ENCODE measurements around the gene PRKCG.

The PRKCG gene

GRCh38 chr19:53878776-53879139 is 3.2 kb upstream of the PRKCG start:
- Histone ChIP-seq H3K9me3 (ENCODE audit: insufficient read depth, low read length, severe bottlenecking) (no peaks in the 10 kb centered on the region), H3K4me2 (ENCODE audit: insufficient read depth, low read length) (no peak overlapping the region), H3K4me1 (ENCODE audit: insufficient read depth, low read length) (no peaks in the 10 kb centered on the region), H3K36me3 (ENCODE audit: insufficient read depth, low read length) (no peaks in the 10 kb centered on the region), H3K4me3 (ENCODE audit: low read depth in 1 of 2, low read length in 2 of 2) (no peak overlapping the region), H3K27ac (ENCODE audit: low read length) (no peak overlapping the region), H3K9ac (ENCODE audit: low read depth, low read length) (no peak overlapping the region), H3K27me3 (ENCODE audit: insufficient read depth, low read length, poor library complexity) (no peaks in the 10 kb centered on the region), H2AFZ (ENCODE audit: low read depth, low read length) (no peak overlapping the region), H4K20me1 (ENCODE audit: insufficient read depth, low read length) (no peaks in the 10 kb centered on the region), H3K79me2 (ENCODE audit: insufficient read depth, low read length) (no peaks in the 10 kb centered on the region)
- TF ChIP-seq CTCF (IDR thresholded peaks at IDR 0.05; ENCODE audit: borderline replicate concordance, extremely low read depth, low read length, poor library complexity, severe bottlenecking), result no peak
- no peak for TF ChIP-seq EZH2 (IDR thresholded peaks at IDR 0.05; ENCODE audit: borderline replicate concordance, low read depth, low read length, severe bottlenecking)
- no peak for DNase-seq
- ATAC-seq (ENCODE audit: insufficient read depth, low read depth), result no peak

GRCh38 chr19:53879140-53880081 is 2.6 kb upstream of the PRKCG start:
- H3K4me2 ChIP-seq (ENCODE audit: insufficient read depth, low read length), result no peak overlapping the region
- no peaks in the 10 kb centered on the region for H3K79me2 ChIP-seq (ENCODE audit: insufficient read depth, low read length)
- no peaks in the 10 kb centered on the region for H3K4me1 ChIP-seq (ENCODE audit: insufficient read depth, low read length)
- H3K4me3 ChIP-seq (ENCODE audit: low read depth in 1 of 2, low read length in 2 of 2), result no peak overlapping the region
- no peaks in the 10 kb centered on the region for H4K20me1 ChIP-seq (ENCODE audit: insufficient read depth, low read length)
- DNase-seq, result no peak
- H3K27ac ChIP-seq (ENCODE audit: low read length), result no peak overlapping the region
- no peak for ATAC-seq (ENCODE audit: insufficient read depth, low read depth)
- H3K36me3 ChIP-seq (ENCODE audit: insufficient read depth, low read length), result no peaks in the 10 kb centered on the region
- no peaks in the 10 kb centered on the region for H3K9me3 ChIP-seq (ENCODE audit: insufficient read depth, low read length, severe bottlenecking)
- H3K9ac ChIP-seq (ENCODE audit: low read depth, low read length), result no peak overlapping the region
- H2AFZ ChIP-seq (ENCODE audit: low read depth, low read length), result no peak overlapping the region
- no peaks in the 10 kb centered on the region for H3K27me3 ChIP-seq (ENCODE audit: insufficient read depth, low read length, poor library complexity)
- TF ChIP-seq CTCF (IDR thresholded peaks at IDR 0.05; ENCODE audit: borderline replicate concordance, extremely low read depth, low read length, poor library complexity, severe bottlenecking) (no peak), EZH2 (IDR thresholded peaks at IDR 0.05; ENCODE audit: borderline replicate concordance, low read depth, low read length, severe bottlenecking) (no peak)

- TF ChIP-seq EZH2 (IDR thresholded peaks at IDR 0.05; ENCODE audit: borderline replicate concordance, low read depth, low read length, severe bottlenecking), result no peak
- H4K20me1 ChIP-seq (ENCODE audit: insufficient read depth, low read length), result no peaks in the 10 kb centered on the region
- H3K9me3 ChIP-seq (ENCODE audit: insufficient read depth, low read length, severe bottlenecking), result no peaks in the 10 kb centered on the region
- no peaks in the 10 kb centered on the region for H3K27me3 ChIP-seq (ENCODE audit: insufficient read depth, low read length, poor library complexity)
- no peaks in the 10 kb centered on the region for H3K36me3 ChIP-seq (ENCODE audit: insufficient read depth, low read length)
- H3K79me2 ChIP-seq (ENCODE audit: insufficient read depth, low read length), result no peaks in the 10 kb centered on the region
- no peak overlapping the region for H3K4me3 ChIP-seq (ENCODE audit: low read depth in 1 of 2, low read length in 2 of 2)
- no peak overlapping the region for H3K9ac ChIP-seq (ENCODE audit: low read depth, low read length)
- no peak overlapping the region for H3K4me2 ChIP-seq (ENCODE audit: insufficient read depth, low read length)
- H2AFZ ChIP-seq (ENCODE audit: low read depth, low read length), result no peak overlapping the region
- ATAC-seq (ENCODE audit: insufficient read depth, low read depth) (no peak), DNase-seq (no peak)
- H3K4me1 ChIP-seq (ENCODE audit: insufficient read depth, low read length), result no peaks in the 10 kb centered on the region
- H3K27ac ChIP-seq (ENCODE audit: low read length), result no peak overlapping the region
Observed at GRCh38 chr19:53880711-53881481, 1.1 kb upstream of the PRKCG start.
